Occipital lobe (tissue), 2 donors: ENCODE results near the gene ZIC5. TPM values are rescaled to one million over a fixed set of nuclear protein-coding genes. Genes with fewer than 3 reads are reported as not detected.

Experiments used
- DNase-seq: peaks from one replicate; lab custom pipeline; 2025; lab: John Stamatoyannopoulos, UW
- total RNA-seq: library from RNA; depleted of rRNA; stranded (reverse); fragments of >200 nt; gene quantifications from one replicate; pipeline ENCODE4 v1.2.3, GENCODE V29; 2014

ZIC5 gene
- total RNA-seq, 1 donor from 2014 or later: 1.6 TPM

DNA sequence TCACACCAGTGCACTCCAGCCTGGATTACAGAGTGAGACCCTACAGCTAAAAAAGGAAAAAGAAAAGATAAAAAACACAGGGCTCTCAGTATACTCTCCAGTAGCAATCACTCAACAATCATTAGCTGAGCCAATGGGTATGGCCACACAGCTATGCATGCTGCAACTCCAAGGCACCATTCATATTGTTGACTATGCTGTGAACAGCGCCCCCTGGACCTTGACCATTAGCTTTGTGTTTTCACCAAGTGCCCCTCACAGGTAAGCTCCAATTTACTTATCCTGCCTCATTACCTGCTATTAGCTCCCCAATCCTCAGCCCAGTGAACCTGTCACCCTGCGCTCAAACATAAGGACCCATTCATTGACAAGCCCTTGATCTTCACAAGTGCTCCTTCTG, 35.8 kb downstream of the ZIC5 start:
- no peak for DNase-seq

DNA sequence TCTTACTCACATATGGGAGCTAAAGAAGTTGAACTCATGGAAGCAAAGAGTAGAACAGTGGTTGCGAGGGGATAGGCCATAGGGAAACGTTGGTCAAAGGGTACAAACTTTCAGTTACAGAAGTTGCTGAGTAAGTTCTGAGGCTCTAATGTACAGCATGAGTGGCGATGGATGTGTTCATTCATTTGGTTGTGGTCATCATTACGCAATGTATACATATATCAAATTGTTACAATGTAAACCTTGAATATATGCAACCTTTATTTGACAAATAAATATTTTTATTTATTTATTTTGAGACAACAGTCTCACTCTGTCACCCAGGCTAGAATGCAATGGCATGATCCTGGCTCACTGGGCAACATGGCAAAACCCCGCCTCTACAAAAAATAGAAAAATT, 38.7 kb downstream of the ZIC5 start:
- DNase-seq: no peak

DNA sequence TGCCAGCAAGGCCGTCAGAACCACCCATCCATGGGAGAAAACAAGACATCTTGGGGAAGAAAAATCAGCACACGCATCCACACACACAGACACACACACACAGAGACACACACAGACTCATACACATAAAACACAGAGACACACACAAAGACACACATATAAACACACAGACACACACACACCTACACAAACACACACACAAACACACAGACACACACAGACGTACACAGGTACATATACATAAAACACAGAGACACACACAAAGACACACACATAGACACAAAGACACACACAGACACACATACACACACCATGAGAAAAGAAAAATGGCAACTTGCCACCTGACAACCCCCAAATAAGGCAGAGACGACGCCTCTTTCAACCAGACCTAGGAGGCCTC, 40.6 kb downstream of the ZIC5 start:
- no peak for DNase-seq

DNA sequence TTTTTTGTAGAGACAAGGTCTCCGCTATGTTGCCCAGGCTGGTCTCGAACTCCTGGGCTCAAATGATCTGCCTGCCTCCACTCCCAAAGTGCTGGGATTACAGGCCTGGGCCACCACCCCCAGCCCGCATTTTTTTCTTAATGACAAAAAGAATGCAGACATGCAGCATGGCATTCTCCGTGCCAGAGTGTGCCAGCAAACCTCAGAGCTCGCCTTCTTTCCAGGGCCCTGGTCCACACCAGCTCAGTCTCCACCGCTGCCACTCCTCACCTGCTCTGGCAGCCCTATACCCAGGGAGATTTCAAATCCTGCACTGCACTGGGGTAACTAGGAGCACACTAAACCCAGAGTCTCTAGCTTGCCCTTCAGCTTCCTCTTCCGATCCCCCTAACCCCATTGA, 41.7 kb downstream of the ZIC5 start:
- DNase-seq: no peak

DNA sequence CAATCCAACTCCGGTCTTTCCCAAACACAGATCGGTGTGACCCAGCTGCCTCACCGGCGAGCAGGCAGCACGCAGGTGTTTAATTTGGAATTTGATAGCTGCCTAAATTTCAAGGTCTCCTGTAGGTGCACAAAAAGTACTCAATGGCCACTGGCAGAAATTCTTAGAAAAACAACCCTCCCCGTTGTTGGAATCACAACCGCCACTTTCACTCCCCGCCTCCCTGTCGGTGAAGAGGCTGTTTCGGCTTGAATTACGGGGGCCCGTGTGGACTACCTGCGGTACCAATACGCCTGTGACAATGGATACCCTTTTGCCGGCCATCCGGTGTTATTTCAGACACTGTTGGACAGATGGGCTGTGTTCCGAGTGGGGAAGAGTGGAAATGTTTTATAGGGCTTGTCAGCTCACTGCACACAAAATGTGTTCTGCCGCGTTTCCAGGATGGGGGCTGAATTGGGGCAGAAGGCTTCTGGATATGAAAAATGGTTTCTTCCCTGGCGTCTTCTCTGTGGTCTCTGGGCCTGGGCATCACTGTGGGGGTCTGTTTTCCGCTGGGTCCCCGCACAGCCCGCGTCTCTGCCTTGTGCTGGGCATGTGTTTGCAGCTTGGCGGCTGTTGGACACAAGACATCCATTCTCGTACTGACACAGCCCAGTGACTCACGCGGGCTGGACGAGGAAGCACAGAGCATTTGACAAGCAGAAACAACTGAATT, 45.4 kb downstream of the ZIC5 start:
- no peak for DNase-seq

DNA sequence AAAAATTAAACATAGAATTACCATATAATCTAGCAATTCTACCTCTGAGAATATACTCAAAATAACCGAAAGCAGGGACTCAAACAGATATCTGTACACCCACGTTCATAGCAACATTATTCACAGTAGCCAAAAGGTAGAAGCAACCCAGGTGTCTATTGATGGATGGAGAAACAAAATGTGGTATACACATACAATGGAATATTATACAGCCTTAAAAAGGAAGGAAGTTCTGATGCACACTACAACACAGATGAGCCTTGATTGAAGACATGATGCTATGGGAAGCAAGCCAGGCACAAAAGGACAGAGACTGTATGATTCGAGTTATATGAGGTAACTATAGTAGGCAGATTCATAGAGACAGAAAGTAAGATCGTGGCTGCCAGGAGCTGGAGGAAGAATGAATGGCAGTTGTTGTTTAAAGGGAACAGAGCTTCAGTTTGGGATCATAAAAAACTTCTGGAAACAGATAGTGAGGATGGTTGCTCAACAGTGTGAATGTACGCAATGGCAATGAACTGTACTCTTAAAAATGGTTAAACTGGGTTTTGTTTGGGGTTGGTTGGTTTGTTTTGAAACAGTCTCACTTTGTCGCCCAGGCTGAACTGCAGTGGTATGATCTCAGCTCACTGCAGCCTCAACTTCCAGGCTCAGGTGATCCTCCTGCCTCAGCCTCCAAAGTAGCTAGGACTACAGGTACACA, 47.5 kb downstream of the ZIC5 start:
- no peak for DNase-seq

DNA sequence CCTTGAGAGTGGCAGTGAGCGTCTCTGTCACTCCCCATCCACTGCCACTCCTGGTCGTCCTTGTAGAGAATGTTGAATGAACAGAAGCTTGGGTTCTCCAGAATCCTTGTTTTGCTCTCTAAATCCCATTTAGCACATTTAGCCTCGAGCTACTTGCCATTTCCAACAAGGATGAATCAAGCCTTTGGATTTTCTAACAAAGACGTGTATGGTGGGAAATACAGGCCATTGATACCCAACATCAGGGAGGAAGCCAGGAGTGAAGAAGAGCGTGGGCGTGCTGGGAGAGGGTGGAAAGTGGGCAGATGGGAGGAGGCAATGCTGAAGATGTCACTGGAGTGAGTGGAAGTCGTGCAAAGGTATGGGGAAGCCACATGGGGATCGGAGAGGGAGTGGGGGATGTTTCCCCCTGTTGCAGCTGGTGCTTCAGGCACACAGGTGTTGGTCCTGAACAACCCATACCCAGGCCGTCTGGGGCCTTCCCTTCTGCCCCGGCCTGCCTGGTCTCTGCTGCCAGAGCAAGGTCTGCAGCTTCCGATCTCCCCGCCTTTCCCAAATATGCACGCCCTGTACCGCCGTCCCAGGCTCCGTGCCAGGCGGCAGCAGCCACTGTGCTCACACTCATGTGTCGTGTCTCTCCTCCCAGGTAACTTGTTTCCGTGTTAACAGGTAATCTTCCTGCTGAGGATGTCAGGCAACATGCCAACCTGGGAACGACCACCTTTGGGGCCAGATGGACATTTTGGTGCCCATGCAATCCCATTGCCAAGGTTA, 48.7 kb downstream of the ZIC5 start:
- DNase-seq: no peak

DNA sequence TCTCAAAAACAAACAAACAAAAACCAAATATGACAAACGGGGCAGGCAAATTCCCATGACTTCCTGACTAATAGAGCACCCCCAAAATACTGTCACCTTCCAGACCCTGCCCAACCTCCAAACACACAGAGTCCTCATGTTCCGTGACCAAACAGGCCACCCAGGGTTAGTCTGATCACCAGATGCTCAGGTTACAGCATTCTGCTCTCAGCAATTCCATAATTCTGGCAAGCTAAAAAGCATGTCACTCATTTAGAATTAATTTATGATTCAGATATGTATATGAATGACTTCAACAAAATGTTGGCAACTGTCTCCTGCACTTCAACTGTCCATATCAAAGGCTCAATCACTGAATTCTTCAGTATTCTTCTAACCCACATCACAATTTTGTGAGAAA, 52.4 kb downstream of the ZIC5 start:
- no peak for DNase-seq

DNA sequence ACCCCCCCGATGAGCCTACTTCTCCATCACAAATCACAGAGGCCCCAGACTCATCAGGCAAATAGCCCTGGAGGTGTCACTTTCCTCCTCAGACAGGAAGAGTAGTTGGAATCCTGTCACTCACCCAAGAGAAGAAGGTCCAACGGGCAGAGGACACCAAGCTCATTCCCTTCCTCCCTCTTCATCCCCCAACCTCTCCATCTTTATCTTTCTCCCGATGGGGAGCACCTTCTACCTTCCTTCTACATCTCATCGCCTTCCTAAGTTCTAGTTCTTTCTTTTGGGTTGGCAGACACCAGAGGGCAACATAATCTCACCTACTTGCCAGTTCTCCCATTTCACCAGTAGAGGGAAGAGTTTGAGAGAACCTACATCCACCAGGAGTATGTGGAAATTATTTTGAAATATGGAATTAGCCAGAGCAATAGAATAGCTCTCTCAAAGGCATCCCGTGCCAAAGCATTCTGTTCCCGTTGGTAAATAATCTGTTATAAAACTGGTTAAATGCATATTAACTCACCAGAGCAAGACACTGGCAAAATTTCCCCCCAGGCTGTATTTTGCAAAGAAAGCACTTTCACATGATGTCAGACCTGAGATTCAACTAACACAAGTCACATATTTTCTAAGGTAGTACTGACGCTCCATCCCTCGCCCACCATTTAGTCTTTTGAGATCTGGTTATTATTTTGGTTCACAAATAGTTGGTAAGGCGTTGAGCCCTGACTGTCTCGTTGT, 55.0 kb downstream of the ZIC5 start:
- DNase-seq: no peak

DNA sequence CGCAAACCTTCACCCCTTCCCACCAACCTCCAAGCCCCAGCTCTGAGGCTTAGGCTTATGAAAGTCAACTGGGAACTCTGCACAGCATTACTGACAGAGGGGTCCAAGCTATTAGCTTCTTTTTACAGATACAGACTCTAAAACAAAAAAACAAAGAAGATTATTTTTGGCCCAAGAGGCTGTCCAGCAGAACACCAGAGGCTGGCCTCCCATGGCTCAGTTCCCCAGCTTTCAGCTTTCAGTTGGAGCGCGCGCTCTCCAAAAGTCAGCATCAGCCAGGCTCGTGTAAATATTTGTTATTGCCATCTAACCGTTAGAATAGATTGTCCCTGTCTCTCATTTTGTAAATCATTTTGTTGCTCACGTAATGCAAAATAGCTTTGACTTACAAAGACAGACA, 58.4 kb downstream of the ZIC5 start:
- DNase-seq: no peak

Other genes with a start within 250 kb of the ZIC5 start
- gene ZIC2, start 10.0 kb upstream of the ZIC5 start, total RNA-seq: 2.8 TPM
- gene PCCA, start 117.3 kb upstream of the ZIC5 start, total RNA-seq: 200 TPM